ENCODE measurements around the gene ZBTB16. TPM values are rescaled to one million over a fixed set of nuclear protein-coding genes. Genes with fewer than 3 reads are reported as not detected.

The ZBTB16 gene
- total RNA-seq, 1 donor from 2014 or later = 0.53 TPM

- no peak for DNase-seq (ENCODE audit: low read depth)
Measured at GRCh38 chr11:114130115-114130576, 70.6 kb downstream of the ZBTB16 start.

- no peak for DNase-seq (ENCODE audit: low read depth)
Measured at GRCh38 chr11:114130629-114131277, 71.2 kb downstream of the ZBTB16 start.

GRCh38 chr11:114131461-114131864 lies 72.0 kb downstream of the ZBTB16 start:
- no peak for DNase-seq (ENCODE audit: low read depth)

GRCh38 chr11:114132417-114132816 lies 72.9 kb downstream of the ZBTB16 start:
- no peak for DNase-seq (ENCODE audit: low read depth)

- peak; percentile 66 for DNase-seq (ENCODE audit: low read depth)
Measured at GRCh38 chr11:114132944-114133394, 73.5 kb downstream of the ZBTB16 start.

GRCh38 chr11:114133548-114134329 lies 74.2 kb downstream of the ZBTB16 start:
- no peak for DNase-seq (ENCODE audit: low read depth)

GRCh38 chr11:114134870-114135269 lies 75.4 kb downstream of the ZBTB16 start:
- no peak for DNase-seq (ENCODE audit: low read depth)

GRCh38 chr11:114135737-114136151 lies 76.2 kb downstream of the ZBTB16 start:
- DNase-seq (ENCODE audit: low read depth) = peak; percentile 47

- DNase-seq (ENCODE audit: low read depth) = no peak
Measured at GRCh38 chr11:114136686-114137640, 77.5 kb downstream of the ZBTB16 start.

GRCh38 chr11:114137838-114138237 lies 78.3 kb downstream of the ZBTB16 start:
- no peak for DNase-seq (ENCODE audit: low read depth)

GRCh38 chr11:114138411-114138810 lies 78.9 kb downstream of the ZBTB16 start:
- DNase-seq (ENCODE audit: low read depth) = no peak

- DNase-seq (ENCODE audit: low read depth) = no peak
Measured at GRCh38 chr11:114140826-114141225, 81.3 kb downstream of the ZBTB16 start.

GRCh38 chr11:114141863-114142580 lies 82.5 kb downstream of the ZBTB16 start:
- no peak for DNase-seq (ENCODE audit: low read depth)

GRCh38 chr11:114142707-114143106 lies 83.2 kb downstream of the ZBTB16 start:
- DNase-seq (ENCODE audit: low read depth) = no peak

- no peak for DNase-seq (ENCODE audit: low read depth)
Measured at GRCh38 chr11:114145166-114145775, 85.8 kb downstream of the ZBTB16 start.

GRCh38 chr11:114147375-114148012 lies 88.0 kb downstream of the ZBTB16 start:
- DNase-seq (ENCODE audit: low read depth) = no peak

GRCh38 chr11:114148013-114148382 lies 88.5 kb downstream of the ZBTB16 start:
- no peak for DNase-seq (ENCODE audit: low read depth)

- peak; percentile 82 for DNase-seq (ENCODE audit: low read depth)
Measured at GRCh38 chr11:114149689-114150407, 90.3 kb downstream of the ZBTB16 start.

GRCh38 chr11:114150671-114151070 lies 91.2 kb downstream of the ZBTB16 start:
- DNase-seq (ENCODE audit: low read depth) = no peak
